Smooth muscle cell (in vitro differentiated cells): ENCODE results near the gene ANKRD26. TPM values are rescaled to one million over a fixed set of nuclear protein-coding genes. Genes with fewer than 3 reads are reported as not detected.

ENCODE experiments used
- DNase-seq: peaks from one replicate; lab custom pipeline; 2025; ENCODE audit not compliant: unreplicated experiment; lab: John Stamatoyannopoulos, UW
- H2AFZ ChIP-seq: fragments of 200-600 bp; sonication (generic); 2 replicates; pipeline ENCODE4 v1.6.0; 2016; ENCODE audit warnings: antibody characterized with exemption, low read depth, mild to moderate bottlenecking
- H3F3A ChIP-seq: fragments of 200-600 bp; sonication (generic); 2 replicates; pipeline ENCODE4 v1.6.0; 2017; ENCODE audit warnings: antibody characterized with exemption, low read depth
- H3K27ac ChIP-seq: fragments of 200-600 bp; sonication (generic); 2 replicates; pipeline ENCODE4 v1.5.1; 2016; ENCODE audit warnings: low read depth, mild to moderate bottlenecking
- H3K27me3 ChIP-seq: fragments of 200-600 bp; sonication (generic); 2 replicates; pipeline ENCODE4 v1.6.1; 2016; ENCODE audit warnings: low read depth, mild to moderate bottlenecking
- H3K36me3 ChIP-seq: fragments of 200-600 bp; sonication (generic); 2 replicates; pipeline ENCODE4 v1.5.1; 2016; ENCODE audit warnings: low read depth
- H3K4me1 ChIP-seq: fragments of 200-600 bp; sonication (generic); 2 replicates; pipeline ENCODE4 v1.5.1; 2016; ENCODE audit warnings: low read depth
- H3K4me2 ChIP-seq: fragments of 200-600 bp; sonication (generic); 2 replicates; pipeline ENCODE4 v1.6.0; 2016; ENCODE audit warnings: mild to moderate bottlenecking
- H3K4me3 ChIP-seq: fragments of 200-600 bp; sonication (generic); 2 replicates; pipeline ENCODE4 v1.5.1; 2016; ENCODE audit warnings: mild to moderate bottlenecking
- H3K79me2 ChIP-seq: fragments of 200-600 bp; sonication (generic); 2 replicates; pipeline ENCODE4 v1.6.0; 2016; ENCODE audit warnings: low read depth, mild to moderate bottlenecking
- H3K9ac ChIP-seq: fragments of 200-600 bp; sonication (generic); 2 replicates; pipeline ENCODE4 v1.6.0; 2016; ENCODE audit warnings: low read depth
- H3K9me3 ChIP-seq: fragments of 200-600 bp; sonication (generic); replicated peaks from 2 replicates; pipeline ENCODE4 v1.5.1; 2016; ENCODE audit warnings: low read depth
- H4K20me1 ChIP-seq: fragments of 200-600 bp; sonication (generic); 2 replicates; pipeline ENCODE4 v1.6.0; 2016; ENCODE audit warnings: low read depth
- CTCF ChIP-seq: fragments of 200-600 bp; sonication (generic); IDR thresholded peaks from 2 replicates; pipeline ENCODE4 v1.5.1; 2017; ENCODE audit warnings: borderline replicate concordance, mild to moderate bottlenecking, antibody characterized with exemption; ENCODE audit not compliant: insufficient read depth, poor library complexity, severe bottlenecking
- WGBS: methylation state at CpG from one replicate; pipeline ENCODE4 v1.1.7; 2016; ENCODE audit warnings: low lambda C conversion rate; 5-methylcytosine and 5-hydroxymethylcytosine counted together
- polyA plus RNA-seq: library from polyadenylated mRNA; unstranded; fragments of >200 nt; fragmentation: Nextera tagmentation; extraction: Ambion mirVana; gene quantifications from 2 replicates; pipeline ENCODE4 v1.2.1, GENCODE V29; 2016
- total RNA-seq: library from RNA; depleted of rRNA; stranded (reverse); fragments of >200 nt; gene quantifications from 2 replicates; pipeline ENCODE4 v1.2.3, GENCODE V29; 2014

The ANKRD26 gene
- total and polyA plus RNA-seq, 2 experiments from 2014 or later: 4.3 to 9.7 TPM

DNA sequence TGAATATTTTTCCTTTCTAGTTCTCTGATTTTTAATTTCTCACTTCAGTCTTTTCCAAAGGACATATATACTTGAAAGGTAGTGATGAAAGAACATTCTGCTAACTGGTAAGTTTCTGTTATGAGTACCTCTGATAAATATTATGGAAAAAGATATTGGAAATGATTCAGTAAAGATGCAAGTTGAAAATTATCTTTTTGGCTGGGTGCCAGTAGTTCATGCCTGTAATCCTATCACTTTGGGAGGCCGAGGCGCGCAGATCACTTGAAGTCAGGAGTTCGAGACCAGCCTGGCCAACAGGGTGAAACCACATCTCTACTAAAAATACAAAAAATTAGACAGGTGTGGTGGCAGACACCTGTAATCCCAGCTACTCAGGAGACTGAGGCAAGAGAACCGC lies 62.1 kb downstream of the ANKRD26 start:
- WGBS: 97% methylated on average over 5 of the region's 5 CpGs
- no peak overlapping the region for H3K4me2 ChIP-seq
- no peaks in the 10 kb centered on the region for H3K4me1 ChIP-seq
- no peaks in the 10 kb centered on the region for H3K27me3 ChIP-seq
- no peak overlapping the region for H3K4me3 ChIP-seq
- no peaks in the 10 kb centered on the region for H3K9me3 ChIP-seq
- H2AFZ ChIP-seq: no peak overlapping the region
- no peaks in the 10 kb centered on the region for H4K20me1 ChIP-seq
- no peaks in the 10 kb centered on the region for H3K79me2 ChIP-seq
- no peak for TF ChIP-seq CTCF
- peaks cover 7% of the 10 kb centered on the region for H3K36me3 ChIP-seq
- no peak overlapping the region for H3K27ac ChIP-seq
- no peak overlapping the region for H3K9ac ChIP-seq
- H3F3A ChIP-seq: no peaks in the 10 kb centered on the region
- no peak for DNase-seq

- 97% methylated on average over 5 of the region's 5 CpGs for WGBS
- Histone ChIP-seq H3K36me3 (peaks cover 7% of the 10 kb centered on the region), H4K20me1 (no peaks in the 10 kb centered on the region), H2AFZ (no peak overlapping the region), H3K9ac (no peak overlapping the region), H3K4me2 (no peak overlapping the region), H3K79me2 (no peaks in the 10 kb centered on the region), H3K27ac (no peak overlapping the region), H3K4me3 (no peak overlapping the region), H3K9me3 (no peaks in the 10 kb centered on the region), H3F3A (no peaks in the 10 kb centered on the region), H3K27me3 (no peaks in the 10 kb centered on the region), H3K4me1 (no peaks in the 10 kb centered on the region)
- no peak for TF ChIP-seq CTCF
- no peak for DNase-seq
Observed at GRCh38 chr10:27035163-27035562, 65.1 kb downstream of the ANKRD26 start.

DNA sequence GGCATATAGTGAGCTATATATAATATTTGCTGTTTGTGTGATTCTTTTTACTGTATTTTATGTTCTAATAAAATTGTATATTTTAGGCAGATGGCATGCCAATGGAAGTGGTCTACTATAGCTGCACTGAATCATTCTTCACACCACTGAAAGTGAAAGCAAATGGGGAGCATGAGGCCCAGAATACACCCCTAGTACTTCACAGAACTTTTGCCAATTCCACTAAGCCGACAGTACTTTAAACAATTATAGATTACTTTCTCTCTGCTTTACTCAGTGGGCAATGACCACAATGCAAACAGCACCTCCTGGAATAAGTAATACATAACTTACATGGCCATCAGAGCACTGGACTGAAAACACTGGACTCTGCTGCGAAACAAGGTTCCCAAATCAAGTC lies 70.2 kb downstream of the ANKRD26 start:
- Histone ChIP-seq H3K27ac (no peak overlapping the region), H3K4me1 (no peaks in the 10 kb centered on the region), H4K20me1 (no peaks in the 10 kb centered on the region), H3K4me2 (no peak overlapping the region), H3K27me3 (no peaks in the 10 kb centered on the region), H3K79me2 (no peaks in the 10 kb centered on the region), H3K4me3 (no peak overlapping the region), H3K36me3 (peaks cover 15% of the 10 kb centered on the region), H3K9me3 (no peaks in the 10 kb centered on the region), H3K9ac (no peak overlapping the region), H2AFZ (no peak overlapping the region), H3F3A (no peaks in the 10 kb centered on the region)
- TF ChIP-seq CTCF: no peak
- no peak for DNase-seq
- WGBS: 95% methylated on average over 2 of the region's 2 CpGs

DNA sequence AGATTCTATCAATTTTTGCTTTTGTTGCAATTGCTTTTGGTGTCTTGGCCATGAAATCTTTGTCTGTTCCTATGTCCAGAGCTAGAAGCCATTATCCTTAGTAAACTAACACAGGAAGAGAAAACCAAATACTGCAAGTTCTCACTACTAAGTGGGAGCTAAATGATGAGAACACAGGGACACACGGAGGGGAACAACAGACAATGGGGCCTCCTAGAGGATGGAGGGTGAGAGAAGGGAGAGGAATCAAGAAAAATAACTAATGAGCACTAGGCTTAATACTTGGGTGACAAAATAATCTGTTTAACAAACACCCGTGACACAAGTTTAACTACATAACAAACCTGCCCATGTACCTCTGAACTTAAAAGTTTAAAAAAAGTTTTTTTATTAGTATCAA lies 78.2 kb downstream of the ANKRD26 start:
- Histone ChIP-seq H3K4me1 (no peaks in the 10 kb centered on the region), H3K36me3 (peaks cover 13% of the 10 kb centered on the region), H3K4me2 (no peak overlapping the region), H3F3A (no peaks in the 10 kb centered on the region), H3K9ac (no peak overlapping the region), H3K9me3 (no peaks in the 10 kb centered on the region), H4K20me1 (no peaks in the 10 kb centered on the region), H3K4me3 (no peak overlapping the region), H3K27ac (no peak overlapping the region), H2AFZ (no peak overlapping the region), H3K27me3 (no peaks in the 10 kb centered on the region), H3K79me2 (no peaks in the 10 kb centered on the region)
- WGBS: 85% methylated on average over 2 of the region's 2 CpGs
- TF ChIP-seq CTCF: no peak
- DNase-seq: no peak
